K562 (cell line): ENCODE data around the gene AREL1. TPM values are rescaled to one million over a fixed set of nuclear protein-coding genes. Genes with fewer than 3 reads are reported as not detected.

Source experiments
- C11orf30 ChIP-seq: fragments of 450-650 bp; IDR thresholded peaks from 2 replicates; pipeline ENCODE4 v1.6.1; 2016; ENCODE audit warnings: low read depth, mild to moderate bottlenecking
- HDAC1 ChIP-seq, 2 experiments: fragments of 450-650 bp; IDR thresholded peaks; 2 replicates each; pipeline ENCODE4 v1.6.1; 2016 to 2017; ENCODE audit warnings: inconsistent platforms in 1 of 2, mild to moderate bottlenecking in 1 of 2, moderate library complexity in 1 of 2
- MAFG ChIP-seq: fragments of 450-650 bp; conservative IDR thresholded peaks from 2 replicates; pipeline ENCODE4 v1.6.1; 2016; ENCODE audit warnings: missing genetic modification characterization, missing compliant biosample characterization
- RBFOX2 ChIP-seq: fragments of 200-400 bp; formaldehyde crosslinking; IDR thresholded peaks from 2 replicates; pipeline ENCODE4 v1.6.1; 2017; ENCODE audit warnings: low read depth, mild to moderate bottlenecking, low read length, moderate library complexity
- SAP30 ChIP-seq: fragments of 200-600 bp; sonication (generic); IDR thresholded peaks from 2 replicates; pipeline ENCODE4 v1.6.1; 2012; ENCODE audit warnings: borderline replicate concordance, low read depth, mild to moderate bottlenecking, moderate library complexity, low read length, control low read depth, inconsistent platforms; ENCODE audit not compliant: insufficient read depth, poor library complexity, severe bottlenecking
- SRSF3 ChIP-seq: fragments of 200-400 bp; formaldehyde crosslinking; IDR thresholded peaks from 2 replicates; pipeline ENCODE4 v1.6.1; 2016; ENCODE audit warnings: mild to moderate bottlenecking, low read length, moderate library complexity; ENCODE audit not compliant: insufficient read depth
- ZEB2 ChIP-seq: fragments of 450-650 bp; IDR thresholded peaks from 2 replicates; pipeline ENCODE4 v1.6.1; 2016
- ZNF76 ChIP-seq: fragments of 250-450 bp; sonication (Bioruptor Pico); IDR thresholded peaks from 2 replicates; pipeline ENCODE4 v1.4.0; 2020; ENCODE audit warnings: mild to moderate bottlenecking, moderate library complexity, borderline replicate concordance
- ZSCAN32 ChIP-seq: fragments of 450-650 bp; formaldehyde crosslinking; IDR thresholded peaks from 2 replicates; pipeline ENCODE4 v1.4.0; 2020; ENCODE audit warnings: mild to moderate bottlenecking, moderate library complexity
- ZZZ3 ChIP-seq: fragments of 450-650 bp; IDR thresholded peaks from 2 replicates; pipeline ENCODE4 v1.6.1; 2016; ENCODE audit warnings: antibody characterized with exemption, mild to moderate bottlenecking, moderate library complexity
- polyA plus RNA-seq, 8 experiments: library from polyadenylated mRNA; depleted of rRNA in 4 of 8; stranded (reverse) in 5 of 8; unstranded in 3 of 8; fragments of >200 nt; fragmentation: Nextera tagmentation in 2 of 8; fragmentation: Illumina TruSeq in 1 of 8; extraction: Ambion mirVana in 2 of 8; extraction: Trizol in 1 of 8; gene quantifications; 2 replicates each; pipeline versions ENCODE4 v1.2.1 to v1.2.3, GENCODE V29; 2011 to 2014; ENCODE audit warnings: inconsistent platforms in 1 of 8, missing spikeins in 1 of 8
- total RNA-seq, 7 experiments: library from RNA; depleted of rRNA in 6 of 7; stranded (reverse); fragments of >200 nt in 6 of 7; fragmentation: Illumina TruSeq in 2 of 7; extraction: Trizol in 2 of 7; gene quantifications; 2 replicates each; pipeline versions ENCODE4 v1.2.1 to v1.2.3, GENCODE V29; 2011 to 2021; ENCODE audit warnings: low replicate concordance in 1 of 7
- TF ChIP-seq, protein P1 (sequence below): fragments of 200-800 bp; sonication (Bioruptor generic); IDR thresholded peaks from 2 replicates; pipeline ENCODE4 v1.6.1; 2017; ENCODE audit warnings: missing genetic modification characterization, missing compliant biosample characterization
- TF ChIP-seq, protein P2 (sequence below): fragments of 150-350 bp; IDR thresholded peaks from 2 replicates; pipeline ENCODE4 v1.6.1; 2014; ENCODE audit warnings: low read depth, mild to moderate bottlenecking, low read length, borderline replicate concordance
- TF ChIP-seq, protein P3 (sequence below), 2 experiments: fragments of 450-650 bp; formaldehyde crosslinking in 1 of 2; IDR thresholded peaks; 2 replicates each; pipeline versions ENCODE4 v1.4.0 to v1.6.1; 2014 to 2020; ENCODE audit warnings: mild to moderate bottlenecking in 2 of 2, borderline replicate concordance in 1 of 2, low read depth in 1 of 2

The AREL1 gene
- total and polyA plus RNA-seq, 9 of the 15 experiments (the other 6 are each of a cell fraction or from before 2014, with no cell fraction given) = 6.0 to 24.8 (median 16.6) TPM

DNA sequence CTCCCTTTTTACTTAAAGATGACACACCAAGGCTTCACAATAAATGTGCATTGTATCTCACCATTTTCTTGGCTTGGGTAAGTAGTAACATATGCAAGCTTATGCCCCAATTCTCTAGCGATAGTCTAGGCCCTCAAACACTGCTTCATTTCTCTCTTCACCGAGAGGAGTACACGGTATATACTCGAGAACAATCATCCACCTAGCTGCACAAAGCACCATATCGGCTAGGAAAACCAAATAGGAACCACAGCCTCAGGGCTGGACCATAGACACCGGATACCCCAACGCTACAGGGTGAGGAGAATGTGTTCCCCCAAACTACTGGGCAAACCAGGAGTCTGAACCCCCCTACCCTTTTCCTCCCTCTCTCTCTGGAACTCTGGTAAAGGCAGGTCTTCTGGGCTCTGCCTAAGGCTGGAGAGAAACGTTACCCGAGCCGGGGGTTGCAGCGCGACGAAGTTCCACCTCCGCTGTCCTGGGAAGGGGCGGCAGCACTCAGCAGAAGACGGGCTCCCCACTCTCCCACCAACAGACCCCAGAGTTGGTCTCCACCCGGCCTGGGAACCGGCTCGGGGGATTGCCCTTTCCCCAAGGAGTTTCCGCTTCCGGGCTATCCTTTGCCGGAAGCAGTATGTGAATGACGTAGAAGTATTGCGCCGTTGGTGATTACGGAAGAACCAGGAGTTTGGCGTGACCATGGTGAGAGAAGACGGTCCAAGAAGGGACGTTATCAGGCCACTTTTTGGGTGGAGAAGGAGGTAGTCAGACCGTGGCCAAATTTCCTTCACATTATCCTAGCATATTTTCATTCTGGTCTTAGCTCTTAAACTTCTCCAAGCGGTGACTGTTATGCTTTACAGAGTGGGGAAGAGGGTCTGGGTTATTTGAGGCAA lies at the start of gene AREL1, which contains the start of gene FCF1 (continued):
- TF ChIP-seq HDAC1 (IDR thresholded peaks at IDR 0.05) = peak in 1 of 2 experiments; percentile 93; a peak in 2 of 4 replicates
- TF ChIP-seq SAP30 = no peak
- no peak for TF ChIP-seq ZNF76 (CRISPR knock-in tag)
- TF ChIP-seq, protein P1, sequence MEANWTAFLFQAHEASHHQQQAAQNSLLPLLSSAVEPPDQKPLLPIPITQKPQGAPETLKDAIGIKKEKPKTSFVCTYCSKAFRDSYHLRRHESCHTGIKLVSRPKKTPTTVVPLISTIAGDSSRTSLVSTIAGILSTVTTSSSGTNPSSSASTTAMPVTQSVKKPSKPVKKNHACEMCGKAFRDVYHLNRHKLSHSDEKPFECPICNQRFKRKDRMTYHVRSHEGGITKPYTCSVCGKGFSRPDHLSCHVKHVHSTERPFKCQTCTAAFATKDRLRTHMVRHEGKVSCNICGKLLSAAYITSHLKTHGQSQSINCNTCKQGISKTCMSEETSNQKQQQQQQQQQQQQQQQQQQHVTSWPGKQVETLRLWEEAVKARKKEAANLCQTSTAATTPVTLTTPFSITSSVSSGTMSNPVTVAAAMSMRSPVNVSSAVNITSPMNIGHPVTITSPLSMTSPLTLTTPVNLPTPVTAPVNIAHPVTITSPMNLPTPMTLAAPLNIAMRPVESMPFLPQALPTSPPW (CRISPR knock-in tag) = peak; percentile 42; the same call in 1 of the 2 replicates
- TF ChIP-seq, protein P2, sequence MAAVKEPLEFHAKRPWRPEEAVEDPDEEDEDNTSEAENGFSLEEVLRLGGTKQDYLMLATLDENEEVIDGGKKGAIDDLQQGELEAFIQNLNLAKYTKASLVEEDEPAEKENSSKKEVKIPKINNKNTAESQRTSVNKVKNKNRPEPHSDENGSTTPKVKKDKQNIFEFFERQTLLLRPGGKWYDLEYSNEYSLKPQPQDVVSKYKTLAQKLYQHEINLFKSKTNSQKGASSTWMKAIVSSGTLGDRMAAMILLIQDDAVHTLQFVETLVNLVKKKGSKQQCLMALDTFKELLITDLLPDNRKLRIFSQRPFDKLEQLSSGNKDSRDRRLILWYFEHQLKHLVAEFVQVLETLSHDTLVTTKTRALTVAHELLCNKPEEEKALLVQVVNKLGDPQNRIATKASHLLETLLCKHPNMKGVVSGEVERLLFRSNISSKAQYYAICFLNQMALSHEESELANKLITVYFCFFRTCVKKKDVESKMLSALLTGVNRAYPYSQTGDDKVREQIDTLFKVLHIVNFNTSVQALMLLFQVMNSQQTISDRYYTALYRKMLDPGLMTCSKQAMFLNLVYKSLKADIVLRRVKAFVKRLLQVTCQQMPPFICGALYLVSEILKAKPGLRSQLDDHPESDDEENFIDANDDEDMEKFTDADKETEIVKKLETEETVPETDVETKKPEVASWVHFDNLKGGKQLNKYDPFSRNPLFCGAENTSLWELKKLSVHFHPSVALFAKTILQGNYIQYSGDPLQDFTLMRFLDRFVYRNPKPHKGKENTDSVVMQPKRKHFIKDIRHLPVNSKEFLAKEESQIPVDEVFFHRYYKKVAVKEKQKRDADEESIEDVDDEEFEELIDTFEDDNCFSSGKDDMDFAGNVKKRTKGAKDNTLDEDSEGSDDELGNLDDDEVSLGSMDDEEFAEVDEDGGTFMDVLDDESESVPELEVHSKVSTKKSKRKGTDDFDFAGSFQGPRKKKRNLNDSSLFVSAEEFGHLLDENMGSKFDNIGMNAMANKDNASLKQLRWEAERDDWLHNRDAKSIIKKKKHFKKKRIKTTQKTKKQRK = no peak
- peak; percentile 96 for TF ChIP-seq C11orf30
- no peak for TF ChIP-seq ZEB2
- TF ChIP-seq, protein P3, sequence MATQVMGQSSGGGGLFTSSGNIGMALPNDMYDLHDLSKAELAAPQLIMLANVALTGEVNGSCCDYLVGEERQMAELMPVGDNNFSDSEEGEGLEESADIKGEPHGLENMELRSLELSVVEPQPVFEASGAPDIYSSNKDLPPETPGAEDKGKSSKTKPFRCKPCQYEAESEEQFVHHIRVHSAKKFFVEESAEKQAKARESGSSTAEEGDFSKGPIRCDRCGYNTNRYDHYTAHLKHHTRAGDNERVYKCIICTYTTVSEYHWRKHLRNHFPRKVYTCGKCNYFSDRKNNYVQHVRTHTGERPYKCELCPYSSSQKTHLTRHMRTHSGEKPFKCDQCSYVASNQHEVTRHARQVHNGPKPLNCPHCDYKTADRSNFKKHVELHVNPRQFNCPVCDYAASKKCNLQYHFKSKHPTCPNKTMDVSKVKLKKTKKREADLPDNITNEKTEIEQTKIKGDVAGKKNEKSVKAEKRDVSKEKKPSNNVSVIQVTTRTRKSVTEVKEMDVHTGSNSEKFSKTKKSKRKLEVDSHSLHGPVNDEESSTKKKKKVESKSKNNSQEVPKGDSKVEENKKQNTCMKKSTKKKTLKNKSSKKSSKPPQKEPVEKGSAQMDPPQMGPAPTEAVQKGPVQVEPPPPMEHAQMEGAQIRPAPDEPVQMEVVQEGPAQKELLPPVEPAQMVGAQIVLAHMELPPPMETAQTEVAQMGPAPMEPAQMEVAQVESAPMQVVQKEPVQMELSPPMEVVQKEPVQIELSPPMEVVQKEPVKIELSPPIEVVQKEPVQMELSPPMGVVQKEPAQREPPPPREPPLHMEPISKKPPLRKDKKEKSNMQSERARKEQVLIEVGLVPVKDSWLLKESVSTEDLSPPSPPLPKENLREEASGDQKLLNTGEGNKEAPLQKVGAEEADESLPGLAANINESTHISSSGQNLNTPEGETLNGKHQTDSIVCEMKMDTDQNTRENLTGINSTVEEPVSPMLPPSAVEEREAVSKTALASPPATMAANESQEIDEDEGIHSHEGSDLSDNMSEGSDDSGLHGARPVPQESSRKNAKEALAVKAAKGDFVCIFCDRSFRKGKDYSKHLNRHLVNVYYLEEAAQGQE (IDR thresholded peaks at IDR 0.05; ENCODE audit: borderline replicate concordance) = no peak
- TF ChIP-seq, protein P3 (CRISPR knock-in tag; IDR thresholded peaks at IDR 0.05; ENCODE audit: low read depth) = no peak
- no peak for TF ChIP-seq ZZZ3
- no peak for TF ChIP-seq ZSCAN32 (CRISPR knock-in tag)
- TF ChIP-seq MAFG = no peak
- TF ChIP-seq RBFOX2 = peak; percentile 59
- no peak for TF ChIP-seq SRSF3
